ENCODE results near the gene CCBE1.

CCBE1 gene

DNA sequence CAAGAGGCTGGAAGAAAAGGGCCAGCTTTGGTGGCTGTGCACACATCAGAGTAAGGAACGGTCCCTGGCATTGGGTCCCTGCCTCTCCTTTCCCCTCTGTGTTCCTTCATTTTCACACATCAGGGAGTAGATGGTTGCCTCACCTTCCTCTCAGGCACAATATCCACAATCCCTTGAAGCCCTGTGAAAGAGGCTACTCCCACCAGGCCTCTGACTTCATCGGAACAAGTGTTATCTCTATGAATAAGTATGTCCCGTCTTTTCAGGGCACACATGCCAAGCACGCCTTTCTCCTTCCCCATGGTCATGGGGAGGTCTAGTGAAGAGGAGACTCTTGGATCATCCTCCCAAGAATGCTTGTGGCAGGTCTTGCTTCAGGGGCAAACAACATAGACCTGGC, 277.0 kb downstream of the CCBE1 start:
- no peaks in the 10 kb centered on the region for H3K9me3 ChIP-seq
- H3K4me3 ChIP-seq (ENCODE audit: low read depth, low read length): no peak overlapping the region
- no peak for DNase-seq
- no peaks in the 10 kb centered on the region for H3K36me3 ChIP-seq
- TF ChIP-seq, protein P1, sequence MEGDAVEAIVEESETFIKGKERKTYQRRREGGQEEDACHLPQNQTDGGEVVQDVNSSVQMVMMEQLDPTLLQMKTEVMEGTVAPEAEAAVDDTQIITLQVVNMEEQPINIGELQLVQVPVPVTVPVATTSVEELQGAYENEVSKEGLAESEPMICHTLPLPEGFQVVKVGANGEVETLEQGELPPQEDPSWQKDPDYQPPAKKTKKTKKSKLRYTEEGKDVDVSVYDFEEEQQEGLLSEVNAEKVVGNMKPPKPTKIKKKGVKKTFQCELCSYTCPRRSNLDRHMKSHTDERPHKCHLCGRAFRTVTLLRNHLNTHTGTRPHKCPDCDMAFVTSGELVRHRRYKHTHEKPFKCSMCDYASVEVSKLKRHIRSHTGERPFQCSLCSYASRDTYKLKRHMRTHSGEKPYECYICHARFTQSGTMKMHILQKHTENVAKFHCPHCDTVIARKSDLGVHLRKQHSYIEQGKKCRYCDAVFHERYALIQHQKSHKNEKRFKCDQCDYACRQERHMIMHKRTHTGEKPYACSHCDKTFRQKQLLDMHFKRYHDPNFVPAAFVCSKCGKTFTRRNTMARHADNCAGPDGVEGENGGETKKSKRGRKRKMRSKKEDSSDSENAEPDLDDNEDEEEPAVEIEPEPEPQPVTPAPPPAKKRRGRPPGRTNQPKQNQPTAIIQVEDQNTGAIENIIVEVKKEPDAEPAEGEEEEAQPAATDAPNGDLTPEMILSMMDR (IDR thresholded peaks at IDR 0.05; ENCODE audit: low read depth, low read length): no peak
- peaks cover 10% of the 10 kb centered on the region; the same call in 1 of the 2 replicates for H3K4me1 ChIP-seq
- H3K27me3 ChIP-seq: no peaks in the 10 kb centered on the region

DNA sequence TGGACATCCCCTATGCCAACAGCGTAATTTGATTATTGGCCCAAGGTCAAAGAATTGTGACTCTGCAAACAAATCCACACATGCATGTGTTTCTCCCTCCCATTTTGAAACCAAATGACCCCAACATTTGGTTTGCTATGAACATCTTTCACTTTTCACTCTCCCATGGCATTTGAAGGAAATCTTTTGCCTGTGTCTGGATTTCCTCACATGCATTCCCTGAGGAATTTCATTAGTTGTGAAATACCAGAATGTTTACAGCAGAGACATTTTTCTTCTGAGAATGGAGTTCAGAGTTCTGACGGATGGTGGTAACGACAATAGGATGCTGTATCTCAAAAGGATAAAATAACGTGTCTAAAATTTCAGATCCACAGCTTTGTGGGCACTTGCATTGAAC, 277.8 kb downstream of the CCBE1 start:
- no peaks in the 10 kb centered on the region for H3K36me3 ChIP-seq
- H3K27me3 ChIP-seq: no peaks in the 10 kb centered on the region
- H3K9me3 ChIP-seq: no peaks in the 10 kb centered on the region
- TF ChIP-seq, protein P1 (IDR thresholded peaks at IDR 0.05; ENCODE audit: low read depth, low read length): no peak
- no peak overlapping the region for H3K4me3 ChIP-seq (ENCODE audit: low read depth, low read length)
- H3K4me1 ChIP-seq: peaks cover 10% of the 10 kb centered on the region; the same call in 1 of the 2 replicates
- DNase-seq: no peak

DNA sequence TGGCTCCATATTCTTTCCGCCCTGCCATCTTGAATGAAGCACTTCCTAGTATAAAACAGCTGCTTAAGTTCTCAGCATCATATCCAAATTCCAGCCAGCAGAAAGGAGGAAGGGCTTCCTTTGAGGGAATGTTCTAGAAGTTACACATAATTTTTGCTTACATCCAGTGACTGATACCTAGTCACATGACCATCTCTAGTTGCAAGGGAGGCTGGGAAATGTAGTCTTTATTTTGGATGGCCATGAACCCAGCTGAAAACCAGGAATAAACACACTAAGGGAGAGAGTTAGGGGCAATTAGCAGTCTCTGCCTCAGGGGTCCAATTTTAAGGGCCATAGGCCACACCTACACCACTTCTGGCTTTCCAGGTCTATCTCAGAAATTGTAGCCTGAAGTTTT, 280.4 kb downstream of the CCBE1 start:
- Histone ChIP-seq H3K4me1 (peaks cover 10% of the 10 kb centered on the region; the same call in 1 of the 2 replicates), H3K27me3 (no peaks in the 10 kb centered on the region), H3K4me3 (ENCODE audit: low read depth, low read length) (no peak overlapping the region), H3K9me3 (no peaks in the 10 kb centered on the region), H3K36me3 (no peaks in the 10 kb centered on the region)
- TF ChIP-seq, protein P1 (IDR thresholded peaks at IDR 0.05; ENCODE audit: low read depth, low read length): no peak
- DNase-seq: no peak

DNA sequence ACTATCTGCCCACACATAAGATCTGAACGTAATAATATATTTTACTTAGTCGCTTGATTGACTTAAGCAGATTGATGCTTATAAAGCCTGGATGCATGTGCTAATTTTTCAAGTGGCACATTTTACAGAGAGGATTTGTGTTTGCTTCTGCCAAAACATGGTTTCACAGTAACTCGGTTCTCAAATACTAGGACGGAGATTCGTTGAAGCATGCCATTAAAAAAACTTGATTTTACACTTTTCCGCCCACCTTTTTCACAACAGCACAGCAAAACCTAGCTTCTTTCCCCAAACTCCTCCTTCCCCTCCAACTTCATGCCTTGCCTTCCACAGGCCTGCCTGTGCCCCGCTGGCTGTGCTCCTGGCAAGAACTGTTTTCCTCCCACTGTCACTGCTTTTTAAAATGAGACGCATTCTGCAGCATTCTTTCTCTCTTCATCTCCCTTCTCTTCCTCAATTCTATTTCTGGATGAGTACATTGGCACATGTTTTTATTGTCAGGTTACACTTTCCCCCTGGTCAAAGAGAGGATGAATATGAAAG, 283.0 kb downstream of the CCBE1 start:
- Histone ChIP-seq H3K4me3 (ENCODE audit: low read depth, low read length) (no peak overlapping the region), H3K9me3 (no peaks in the 10 kb centered on the region), H3K36me3 (no peaks in the 10 kb centered on the region), H3K27me3 (no peaks in the 10 kb centered on the region), H3K4me1 (no peaks in the 10 kb centered on the region; the same call in 1 of the 2 replicates)
- TF ChIP-seq, protein P1 (IDR thresholded peaks at IDR 0.05; ENCODE audit: low read depth, low read length): no peak
- DNase-seq: no peak

DNA sequence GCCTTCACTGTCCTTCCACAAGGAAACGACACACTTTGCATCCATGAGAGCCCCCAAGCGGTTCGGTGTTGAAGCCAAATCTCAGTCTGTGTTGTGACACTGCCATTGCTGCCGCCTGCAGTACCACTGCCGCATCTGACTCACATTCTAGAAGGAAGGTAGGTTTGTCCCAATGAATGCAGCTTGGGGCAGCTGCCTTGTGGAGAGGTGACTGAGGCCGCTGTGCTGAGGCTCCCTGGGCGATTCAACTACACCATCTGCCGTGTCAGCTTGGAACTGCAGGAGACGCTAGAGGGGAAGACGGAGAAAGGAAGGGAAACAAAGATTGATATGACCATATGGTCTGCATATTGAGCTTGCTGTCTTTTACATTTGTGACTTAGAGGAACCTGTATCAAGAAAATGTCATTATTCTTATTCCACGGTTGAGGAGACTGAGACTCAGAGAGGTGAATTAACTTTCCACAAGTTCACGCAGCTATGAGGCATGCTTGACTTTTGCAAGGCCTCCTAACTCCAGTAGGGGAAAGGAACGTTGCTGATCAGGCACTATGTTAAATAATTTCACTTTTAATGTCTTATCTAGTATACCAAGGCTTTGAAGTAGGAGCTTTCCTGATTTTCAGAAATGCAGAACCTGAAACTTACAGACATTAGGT, 294.7 kb downstream of the CCBE1 start:
- Histone ChIP-seq H3K27me3 (no peaks in the 10 kb centered on the region), H3K9me3 (no peaks in the 10 kb centered on the region), H3K4me3 (ENCODE audit: low read depth, low read length) (no peak overlapping the region), H3K4me1 (no peaks in the 10 kb centered on the region; the same call in 1 of the 2 replicates), H3K36me3 (no peaks in the 10 kb centered on the region)
- DNase-seq: peak; percentile 77
- TF ChIP-seq, protein P1 (IDR thresholded peaks at IDR 0.05; ENCODE audit: low read depth, low read length): peak; percentile 81

DNA sequence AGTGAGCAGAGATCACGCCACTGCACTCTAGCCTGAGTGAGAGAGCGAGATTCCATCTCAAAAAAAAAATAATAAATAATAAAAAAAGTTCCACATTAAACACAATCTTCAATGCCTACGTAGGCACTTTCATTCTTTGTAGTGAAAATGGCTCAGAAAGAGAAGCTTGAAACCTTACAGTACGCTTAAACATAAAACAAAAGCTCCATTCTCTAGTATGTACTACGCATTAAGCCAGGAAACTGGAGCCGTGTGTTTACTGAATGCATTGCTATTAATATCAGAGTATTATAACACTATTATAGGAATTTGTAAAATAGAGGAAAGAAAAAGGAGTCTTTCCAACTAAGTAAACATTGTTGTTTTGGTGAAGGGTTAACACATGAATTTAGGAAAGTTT, 296.8 kb downstream of the CCBE1 start:
- H3K4me1 ChIP-seq: no peaks in the 10 kb centered on the region; the same call in 1 of the 2 replicates
- TF ChIP-seq, protein P1 (IDR thresholded peaks at IDR 0.05; ENCODE audit: low read depth, low read length): no peak
- H3K36me3 ChIP-seq: no peaks in the 10 kb centered on the region
- H3K4me3 ChIP-seq (ENCODE audit: low read depth, low read length): no peak overlapping the region
- no peaks in the 10 kb centered on the region for H3K9me3 ChIP-seq
- DNase-seq: no peak
- no peaks in the 10 kb centered on the region for H3K27me3 ChIP-seq
